HG03354 (cell line): ENCODE results near the gene MMP26.
"Not testable (repeated sequence)": the region's sequence is repeated elsewhere in the genome, so short reads cannot be mapped to it uniquely, and the experiment has no call there.

Experiments used
- ATAC-seq: cut with Tn5 transposase; IDR thresholded peaks from one replicate; pipeline ENCODE4 v1.9.1; 2021; ENCODE audit warnings: mild to moderate bottlenecking; ENCODE audit not compliant: unreplicated experiment, poor library complexity, severe bottlenecking

MMP26 gene

DNA sequence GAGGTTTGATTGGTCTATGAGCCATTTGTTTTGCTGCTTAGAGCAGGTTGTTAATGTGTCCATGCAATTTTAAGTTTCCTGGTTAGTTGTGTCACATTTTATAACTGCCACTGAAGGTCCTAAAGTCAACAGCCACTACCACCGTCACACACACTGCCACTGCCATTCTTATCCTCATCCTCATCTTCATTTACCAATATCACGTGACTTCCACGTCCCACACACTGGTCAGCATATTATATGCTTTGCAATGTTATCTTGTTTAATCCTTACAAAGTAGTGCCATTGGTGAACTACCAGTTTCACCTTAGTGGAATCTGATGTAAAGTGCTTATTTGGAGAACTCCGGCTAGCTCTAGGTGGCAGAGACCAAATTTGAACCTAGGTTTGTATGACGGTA is 9.7 kb downstream of the MMP26 start:
- no peak for ATAC-seq

DNA sequence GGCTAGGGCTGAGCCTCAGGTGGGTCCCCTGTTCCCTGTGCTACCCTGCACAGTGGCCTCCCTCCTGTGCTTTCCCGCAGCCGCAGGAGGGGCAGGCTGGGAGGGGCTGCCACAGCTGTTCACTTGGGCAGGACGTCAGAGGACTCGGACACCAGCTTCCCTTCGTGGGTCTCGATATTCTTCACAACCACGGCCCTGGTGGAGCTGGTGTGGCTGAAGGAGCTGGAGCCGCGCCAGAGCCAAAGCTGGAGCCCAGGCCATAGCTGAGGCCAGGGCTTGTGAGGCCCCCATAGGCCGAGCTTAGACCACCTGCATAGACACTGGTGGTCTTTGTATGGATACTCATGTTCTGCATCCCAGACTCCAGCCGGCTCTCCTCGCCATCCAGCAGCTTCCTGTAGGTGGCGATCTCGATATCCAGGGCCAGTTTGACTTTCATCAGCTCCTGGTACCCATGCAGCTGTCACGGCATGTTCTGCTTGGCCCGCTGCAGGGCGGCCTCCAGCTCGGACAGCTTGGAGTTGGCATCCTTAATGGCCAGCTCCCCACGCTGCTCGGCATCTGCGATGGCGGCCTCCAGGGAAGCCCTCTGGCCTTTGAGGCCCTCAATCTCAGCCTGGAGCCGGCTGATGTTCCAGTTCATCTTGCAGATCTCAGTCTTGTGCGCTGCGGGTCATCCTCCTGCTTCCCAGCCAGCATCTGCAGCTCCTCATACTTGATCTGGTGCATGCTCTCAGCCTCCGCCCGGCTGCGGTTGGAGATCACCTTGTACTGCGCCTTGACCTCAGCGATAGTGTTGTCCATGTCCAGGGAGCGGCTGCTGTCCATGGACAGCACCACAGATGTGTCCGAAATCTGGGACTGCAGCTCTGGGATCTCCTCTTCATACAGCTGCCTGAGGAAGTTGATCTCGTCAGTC is 18.3 kb downstream of the MMP26 start:
- not testable (repeated sequence) for ATAC-seq

DNA sequence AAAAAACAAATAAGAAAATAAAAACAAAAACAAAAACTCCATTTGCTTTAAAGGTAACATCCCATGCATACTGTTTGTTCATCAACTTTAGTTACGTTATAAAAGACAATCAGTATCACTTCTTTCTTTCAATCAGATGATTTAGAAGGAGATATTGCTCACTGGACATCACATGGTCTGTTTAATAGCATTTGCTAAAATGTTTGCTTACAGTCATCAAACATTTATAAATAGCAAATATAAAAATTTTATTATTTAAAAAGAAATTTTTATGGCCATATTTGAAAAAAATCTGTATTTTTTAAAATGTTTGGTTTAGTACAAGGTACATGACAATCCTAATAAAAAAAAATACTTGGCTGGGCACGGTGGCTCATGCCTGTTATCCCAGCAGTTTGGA is 22.6 kb downstream of the MMP26 start:
- ATAC-seq: no peak

DNA sequence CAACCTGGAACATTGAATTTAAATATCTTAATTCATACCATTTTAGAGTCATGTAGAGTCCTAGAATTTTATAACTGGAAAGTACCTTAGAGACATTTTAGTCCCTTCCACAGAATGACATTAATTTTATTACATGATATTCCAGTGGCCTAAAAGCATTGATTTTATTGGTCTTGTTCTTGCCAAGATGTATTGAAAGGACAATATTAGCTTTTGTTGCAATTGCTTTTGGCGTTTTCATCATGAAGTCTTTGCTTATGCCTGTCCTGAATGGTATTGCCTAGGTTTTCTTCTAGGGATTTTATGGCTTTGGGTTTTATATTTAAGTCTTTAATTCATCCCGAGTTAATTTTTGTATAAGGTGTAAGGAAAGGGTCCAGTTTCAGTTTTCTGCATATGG is 36.2 kb downstream of the MMP26 start:
- no peak for ATAC-seq

DNA sequence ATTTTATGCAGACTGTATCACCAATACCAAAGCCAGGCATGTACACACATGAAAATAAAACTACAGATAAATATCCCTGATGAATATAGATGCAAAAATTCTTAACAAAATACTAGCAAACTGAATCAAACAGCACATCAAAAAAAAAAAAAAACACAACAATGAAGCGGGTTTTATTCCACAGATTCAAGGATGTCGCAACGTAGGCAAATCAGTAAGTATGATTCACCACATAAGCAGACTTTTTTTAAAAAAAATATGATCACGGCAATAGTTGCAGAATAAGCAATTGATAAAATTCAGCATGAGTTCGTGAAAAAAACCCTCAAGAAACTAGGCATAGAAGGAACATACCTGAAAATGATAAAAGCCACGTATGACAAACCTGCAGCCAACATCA is 43.9 kb downstream of the MMP26 start:
- ATAC-seq: no peak

DNA sequence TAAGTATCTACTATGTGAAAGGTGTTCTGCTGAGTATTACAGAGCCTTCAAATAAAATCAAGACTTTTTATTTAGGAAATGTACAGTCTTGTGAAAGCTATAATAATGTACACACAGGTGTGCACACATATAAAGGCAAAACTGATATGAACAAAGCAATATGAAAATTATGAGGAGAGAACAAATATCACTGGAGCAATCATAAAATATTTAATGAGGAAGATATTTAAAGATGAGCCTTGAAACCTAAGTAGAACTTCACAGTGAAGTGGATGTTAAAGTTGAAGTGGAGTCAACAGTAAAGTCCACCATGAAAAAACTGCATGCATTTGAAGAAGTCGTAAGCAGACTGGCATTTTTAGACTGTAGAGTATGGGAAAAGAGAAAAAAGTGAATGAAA is 46.6 kb downstream of the MMP26 start:
- no peak for ATAC-seq
